Right atrium auricular region (tissue), 2 donors: ENCODE results near the gene EXO5. TPM values are rescaled to one million over a fixed set of nuclear protein-coding genes. Genes with fewer than 3 reads are reported as not detected.

Experiments used
- DNase-seq: peaks from one replicate; pipeline ENCODE4 v3.0.0-alpha.2; 2019; ENCODE audit warnings: low spot score
- H3K27ac ChIP-seq, 2 donors: fragments of 200-600 bp; sonication (generic); 1 replicate in 1 of 2; 2 replicates in 1 of 2; pipeline ENCODE4 v1.5.1; 2016 to 2019
- H3K27me3 ChIP-seq, 2 donors: fragments of 200-600 bp; sonication (generic); one replicate each; pipeline versions ENCODE4 v1.5.1 to v1.6.0; 2017 to 2019
- H3K36me3 ChIP-seq: fragments of 200-600 bp; sonication (generic); one replicate; pipeline ENCODE4 v1.5.1; 2016
- H3K4me1 ChIP-seq, 2 donors: fragments of 200-600 bp; sonication (generic); one replicate each; pipeline versions ENCODE4 v1.5.1 to v1.6.0; 2017 to 2019
- H3K4me3 ChIP-seq, 2 donors: fragments of 200-600 bp; sonication (generic); 1 replicate in 1 of 2; 2 replicates in 1 of 2; pipeline ENCODE4 v1.5.1; 2017 to 2019; ENCODE audit warnings: mild to moderate bottlenecking in 1 of 2, moderate library complexity in 1 of 2
- H3K9me3 ChIP-seq, 2 donors: fragments of 200-600 bp; sonication (generic); one replicate each; pipeline ENCODE4 v1.5.1; 2019
- total RNA-seq, 2 donors: library from RNA; depleted of rRNA; stranded (reverse); fragments of >200 nt; gene quantifications; one replicate each; pipeline ENCODE4 v1.1.0, GENCODE V29; 2016
- TF ChIP-seq, protein P1 (sequence below), 2 donors: fragments of 200-600 bp; sonication (generic); IDR thresholded peaks; one replicate each; pipeline ENCODE4 v1.5.1; 2019; ENCODE audit warnings: antibody characterized with exemption in 2 of 2

EXO5 gene
- total RNA-seq, 2 donors from 2014 or later, result 4.6 to 4.7 TPM

DNA sequence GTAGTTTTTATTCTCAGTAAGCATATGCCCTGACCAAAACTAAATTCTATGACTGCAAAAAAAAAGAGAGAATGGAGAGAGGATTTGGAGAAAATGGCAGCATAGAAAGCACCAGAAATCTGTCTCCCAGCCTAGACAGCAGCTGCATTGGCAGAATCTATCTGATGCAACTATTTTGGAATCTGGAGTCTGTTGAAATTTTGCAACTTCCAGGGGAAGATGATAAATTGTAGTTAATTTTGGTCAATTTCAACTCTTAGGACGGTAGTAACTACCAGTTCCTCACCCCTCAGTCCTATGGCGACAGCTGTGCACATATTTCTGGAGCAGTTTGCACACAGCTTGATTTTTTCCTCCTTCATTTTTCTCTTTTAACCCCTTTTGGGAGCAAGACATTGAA is 10.9 kb downstream of the EXO5 start:
- Histone ChIP-seq H3K27me3 (no peaks in the 10 kb centered on the region), H3K4me3 (no peak overlapping the region), H3K36me3 (peaks cover 6% of the 10 kb centered on the region), H3K9me3 (no peaks in the 10 kb centered on the region), H3K4me1 (no peaks in the 10 kb centered on the region), H3K27ac (no peak overlapping the region)
- TF ChIP-seq, protein P1, sequence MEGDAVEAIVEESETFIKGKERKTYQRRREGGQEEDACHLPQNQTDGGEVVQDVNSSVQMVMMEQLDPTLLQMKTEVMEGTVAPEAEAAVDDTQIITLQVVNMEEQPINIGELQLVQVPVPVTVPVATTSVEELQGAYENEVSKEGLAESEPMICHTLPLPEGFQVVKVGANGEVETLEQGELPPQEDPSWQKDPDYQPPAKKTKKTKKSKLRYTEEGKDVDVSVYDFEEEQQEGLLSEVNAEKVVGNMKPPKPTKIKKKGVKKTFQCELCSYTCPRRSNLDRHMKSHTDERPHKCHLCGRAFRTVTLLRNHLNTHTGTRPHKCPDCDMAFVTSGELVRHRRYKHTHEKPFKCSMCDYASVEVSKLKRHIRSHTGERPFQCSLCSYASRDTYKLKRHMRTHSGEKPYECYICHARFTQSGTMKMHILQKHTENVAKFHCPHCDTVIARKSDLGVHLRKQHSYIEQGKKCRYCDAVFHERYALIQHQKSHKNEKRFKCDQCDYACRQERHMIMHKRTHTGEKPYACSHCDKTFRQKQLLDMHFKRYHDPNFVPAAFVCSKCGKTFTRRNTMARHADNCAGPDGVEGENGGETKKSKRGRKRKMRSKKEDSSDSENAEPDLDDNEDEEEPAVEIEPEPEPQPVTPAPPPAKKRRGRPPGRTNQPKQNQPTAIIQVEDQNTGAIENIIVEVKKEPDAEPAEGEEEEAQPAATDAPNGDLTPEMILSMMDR (IDR thresholded peaks at IDR 0.05), result no peak
- no peak for DNase-seq

DNA sequence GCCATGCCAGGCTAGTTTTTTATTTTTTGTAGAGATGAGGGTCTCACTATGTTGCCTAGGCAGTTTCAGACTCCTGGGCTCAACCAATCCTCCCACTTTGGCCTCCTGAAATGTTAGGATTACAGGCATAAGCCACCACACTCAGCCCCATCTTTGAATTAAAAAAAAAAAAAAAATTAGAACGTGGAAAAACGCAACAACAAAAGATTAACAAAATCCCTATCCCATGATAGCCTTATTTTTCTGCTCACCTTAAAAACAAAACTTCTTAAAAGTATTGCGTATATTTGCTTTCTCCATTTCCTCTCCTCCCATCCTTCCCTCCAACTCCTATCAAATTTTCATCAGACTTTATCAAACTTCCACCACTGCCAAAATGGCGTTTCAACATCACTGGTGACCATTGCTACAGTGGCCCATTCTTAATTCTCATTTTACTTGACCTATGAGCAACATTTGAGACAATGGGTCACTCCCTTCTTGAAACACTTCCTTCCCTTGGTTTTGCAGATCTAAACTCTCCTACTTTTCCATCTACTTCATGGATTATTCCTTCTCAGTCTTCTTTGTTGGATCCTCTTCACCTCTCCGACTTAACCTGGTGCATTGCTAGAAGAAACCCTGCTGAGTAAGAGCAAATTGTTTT is 22.3 kb downstream of the EXO5 start:
- H3K4me1 ChIP-seq, result peaks cover 0 to 15% of the 10 kb centered on the region in 2 donors
- no peaks in the 10 kb centered on the region for H3K36me3 ChIP-seq
- peak overlapping the region; percentile 82 to 86 for H3K27ac ChIP-seq
- no peak for DNase-seq
- H3K4me3 ChIP-seq, result peak overlapping the region; percentile 57 to 66
- no peaks in the 10 kb centered on the region for H3K9me3 ChIP-seq
- TF ChIP-seq, protein P1 (IDR thresholded peaks at IDR 0.05), result no peak
- H3K27me3 ChIP-seq, result no peaks in the 10 kb centered on the region

DNA sequence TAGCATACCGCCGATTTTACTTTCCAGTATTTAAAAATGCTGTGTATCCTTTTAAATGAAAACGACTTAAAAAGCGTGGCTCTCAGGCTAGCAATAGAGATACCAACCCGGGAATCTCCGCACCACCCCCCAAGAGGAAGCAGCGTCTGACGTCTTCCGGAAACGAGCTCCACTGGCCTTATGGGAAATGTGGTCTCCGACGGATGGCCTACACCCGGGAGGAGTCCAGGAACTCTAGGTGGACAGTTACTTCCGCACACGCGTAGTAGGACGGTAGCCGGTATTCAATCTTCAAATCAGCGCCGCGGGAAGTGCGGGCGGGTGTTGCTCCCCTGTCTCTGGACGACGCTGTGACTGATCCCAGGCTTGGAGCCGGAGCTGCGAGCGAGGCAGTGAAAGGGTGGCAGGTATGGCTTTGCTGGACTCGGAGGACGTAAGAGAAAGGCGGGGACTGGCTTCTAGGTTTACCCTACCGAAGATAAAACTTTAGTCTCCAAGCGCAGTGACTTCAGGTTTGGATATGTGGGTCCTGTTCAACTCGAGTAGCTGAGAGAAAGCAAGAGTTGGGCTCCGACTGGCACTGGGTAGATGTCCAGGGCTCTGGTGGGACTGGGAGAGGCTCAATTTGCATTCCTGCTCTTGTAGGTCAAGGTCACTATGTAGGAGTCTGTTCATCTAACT is 23.0 kb downstream of the EXO5 start, which contains the start of gene ZNF684:
Gene ZNF684 (plus strand): TSS at position 257 of the 681 bp plus-strand sequence. CDS start 1,530 bp downstream, outside the sequence.
- H3K4me1 ChIP-seq, result peaks cover 0 to 15% of the 10 kb centered on the region in 2 donors
- H3K9me3 ChIP-seq, result no peaks in the 10 kb centered on the region
- DNase-seq, result peak; percentile 91
- H3K36me3 ChIP-seq, result no peaks in the 10 kb centered on the region
- peak within 1 kb of the TSS; percentile 57 to 66 for H3K4me3 ChIP-seq
- H3K27ac ChIP-seq, result peak within 1 kb of the TSS; percentile 82 to 86
- no peaks in the 10 kb centered on the region for H3K27me3 ChIP-seq
- TF ChIP-seq, protein P1 (IDR thresholded peaks at IDR 0.05), result no peak

DNA sequence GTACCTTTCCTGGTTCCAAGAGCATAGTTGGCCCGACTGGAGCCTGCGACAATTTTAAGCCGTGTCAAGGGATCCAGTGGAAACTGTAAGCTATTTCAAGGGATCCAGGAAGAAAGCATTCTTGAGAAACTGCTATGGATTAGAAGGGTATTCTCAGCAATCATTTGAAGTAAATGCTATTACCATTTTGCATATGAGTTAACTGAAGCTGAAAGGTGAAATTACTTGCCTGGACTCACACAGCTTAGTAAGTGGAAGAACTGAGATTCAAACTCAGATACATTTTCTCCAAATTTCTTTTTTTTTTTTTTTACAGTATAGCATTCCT is 23.5 kb downstream of the EXO5 start:
- Histone ChIP-seq H3K4me3 (peak overlapping the region; percentile 57 to 66), H3K27ac (peak overlapping the region; percentile 82 to 86), H3K4me1 (peaks cover 0 to 15% of the 10 kb centered on the region in 2 donors), H3K9me3 (no peaks in the 10 kb centered on the region), H3K36me3 (no peaks in the 10 kb centered on the region), H3K27me3 (no peaks in the 10 kb centered on the region)
- no peak for DNase-seq
- TF ChIP-seq, protein P1 (IDR thresholded peaks at IDR 0.05), result no peak

DNA sequence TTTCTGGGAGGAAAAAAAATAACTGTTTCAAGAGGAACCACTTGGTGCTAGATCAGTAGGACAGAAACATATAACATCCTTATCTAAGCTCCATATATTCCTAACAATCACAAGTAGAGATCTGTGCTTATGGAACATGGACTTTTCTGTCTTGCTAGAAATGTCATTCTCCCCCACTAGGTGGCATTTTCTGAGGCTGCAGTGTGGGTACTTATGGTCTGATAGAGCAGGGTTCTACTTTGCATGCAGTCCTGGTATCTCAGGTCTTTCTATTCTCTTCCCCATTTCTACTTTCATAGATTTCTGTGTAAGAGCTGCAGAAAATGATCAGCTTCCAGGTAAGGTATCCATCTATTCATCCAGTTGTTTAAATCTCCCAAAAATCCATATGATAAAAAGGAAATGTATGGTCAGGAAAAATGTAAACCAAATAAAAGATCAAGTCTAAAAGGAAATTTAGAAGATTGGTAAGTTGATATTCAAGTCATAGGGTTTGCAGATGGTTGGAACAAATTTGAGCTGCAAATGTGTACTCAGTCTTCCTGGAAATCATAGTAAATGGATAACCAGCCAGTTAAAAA is 24.4 kb downstream of the EXO5 start:
- Histone ChIP-seq H3K27ac (no peak overlapping the region), H3K9me3 (no peaks in the 10 kb centered on the region), H3K4me1 (peaks cover 0 to 15% of the 10 kb centered on the region in 2 donors), H3K36me3 (no peaks in the 10 kb centered on the region), H3K27me3 (no peaks in the 10 kb centered on the region), H3K4me3 (no peak overlapping the region)
- no peak for DNase-seq
- TF ChIP-seq, protein P1 (IDR thresholded peaks at IDR 0.05), result peak; percentile 36 to 60
